ENCODE data around the gene UGDH. TPM values are rescaled to one million over a fixed set of nuclear protein-coding genes. Genes with fewer than 3 reads are reported as not detected.
A peak's percentile ranks its signal among the peaks of the same experiment; 100 is the strongest.

UGDH gene
- total and polyA plus RNA-seq, 2 of the 13 experiments (the other 11 are each of a cell fraction or from before 2014, with no cell fraction given), result 99.0 to 384 TPM

GRCh38 chr4:39470402-39470801 is 56.8 kb downstream of the UGDH start (continued):
- peak; percentile 53; the same call in 1 of the 2 replicates for TF ChIP-seq AHDC1 (CRISPR knock-in tag; IDR thresholded peaks at IDR 0.05; ENCODE audit: borderline replicate concordance)
- TF ChIP-seq NCOR1 (IDR thresholded peaks at IDR 0.05; ENCODE audit: borderline replicate concordance, low read length), result peak; percentile 96
- TF ChIP-seq SAP130 (CRISPR knock-in tag; IDR thresholded peaks at IDR 0.05; ENCODE audit: low read depth), result peak; percentile 41; the same call in 1 of the 2 replicates
- TF ChIP-seq TSC22D2 (CRISPR knock-in tag; IDR thresholded peaks at IDR 0.05; ENCODE audit: borderline replicate concordance), result no peak
- no peak for TF ChIP-seq SOX6 (IDR thresholded peaks at IDR 0.05)
- TF ChIP-seq SOX6 (CRISPR knock-in tag; IDR thresholded peaks at IDR 0.05), result 0 out of 2 replicates have a peak, but pooled peaks have one; percentile 26
- peak; percentile 77 for TF ChIP-seq HNF4G (IDR thresholded peaks at IDR 0.05; ENCODE audit: borderline replicate concordance, low read depth, low read length)
- TF ChIP-seq HNF4G (CRISPR knock-in tag; IDR thresholded peaks at IDR 0.05; ENCODE audit: borderline replicate concordance, low read depth), result peak; percentile 36; the same call in 1 of the 2 replicates
- TF ChIP-seq KMT2B (CRISPR knock-in tag; IDR thresholded peaks at IDR 0.05), result no peak
- TF ChIP-seq HOMEZ (CRISPR knock-in tag; IDR thresholded peaks at IDR 0.05; ENCODE audit: low read depth), result peak; percentile 62; the same call in 1 of the 2 replicates
- no peak for TF ChIP-seq SNRNP70 (IDR thresholded peaks at IDR 0.05; ENCODE audit: low read depth, low read length)
- TF ChIP-seq ARID5B (CRISPR knock-in tag; IDR thresholded peaks at IDR 0.05), result peak; percentile 48; the same call in 1 of the 2 replicates
- 0 out of 4 replicates have a peak, but pooled peaks of 1 of the 2 experiments have one; percentile 28 for TF ChIP-seq NR2F1 (CRISPR knock-in tag; IDR thresholded peaks at IDR 0.05)
- TF ChIP-seq PAXIP1 (CRISPR knock-in tag; conservative IDR thresholded peaks at IDR 0.05), result peak; percentile 46
- TF ChIP-seq TEAD3 (CRISPR knock-in tag; optimal IDR thresholded peaks at IDR 0.05; ENCODE audit: borderline replicate concordance), result peak; percentile 27
